Measurements from ENCODE around the gene RTRAF.

RTRAF gene

GRCh38 chr14:52055167-52055566 is 65.8 kb downstream of the RTRAF start:
- DNase-seq (ENCODE audit: low read depth in 2 of 2): peak in 1 of 2 donors; percentile 54
- no peak for TF ChIP-seq CTCF (IDR thresholded peaks at IDR 0.05; ENCODE audit: low read depth, low read length)
- no peak overlapping the region for H3K4me3 ChIP-seq (replicated peaks in 1 of 2; ENCODE audit: low read depth in 2 of 2, low read length in 2 of 2)

- TF ChIP-seq CTCF (IDR thresholded peaks at IDR 0.05; ENCODE audit: low read depth, low read length): no peak
- H3K4me3 ChIP-seq (replicated peaks in 1 of 2; ENCODE audit: low read depth in 2 of 2, low read length in 2 of 2): no peak overlapping the region
- peak in 1 of 2 donors; percentile 59 for DNase-seq (ENCODE audit: low read depth in 2 of 2)
These were observed 69.0 kb downstream of the RTRAF start for GRCh38 chr14:52058341-52058740.

- no peak overlapping the region for H3K4me3 ChIP-seq (replicated peaks in 1 of 2; ENCODE audit: low read depth in 2 of 2, low read length in 2 of 2)
- TF ChIP-seq CTCF (IDR thresholded peaks at IDR 0.05; ENCODE audit: low read depth, low read length): no peak
- DNase-seq (ENCODE audit: low read depth in 2 of 2): no peak
These were observed 70.3 kb downstream of the RTRAF start for GRCh38 chr14:52059649-52060048.

GRCh38 chr14:52060080-52060479 is 70.7 kb downstream of the RTRAF start:
- no peak for TF ChIP-seq CTCF (IDR thresholded peaks at IDR 0.05; ENCODE audit: low read depth, low read length)
- H3K4me3 ChIP-seq (replicated peaks in 1 of 2; ENCODE audit: low read depth in 2 of 2, low read length in 2 of 2): no peak overlapping the region
- peak; percentile 39 to 86 for DNase-seq (ENCODE audit: low read depth in 2 of 2)

All from cardiac fibroblast (primary cell).